ENCODE data around the gene CDHR3.

CDHR3 gene

DNA sequence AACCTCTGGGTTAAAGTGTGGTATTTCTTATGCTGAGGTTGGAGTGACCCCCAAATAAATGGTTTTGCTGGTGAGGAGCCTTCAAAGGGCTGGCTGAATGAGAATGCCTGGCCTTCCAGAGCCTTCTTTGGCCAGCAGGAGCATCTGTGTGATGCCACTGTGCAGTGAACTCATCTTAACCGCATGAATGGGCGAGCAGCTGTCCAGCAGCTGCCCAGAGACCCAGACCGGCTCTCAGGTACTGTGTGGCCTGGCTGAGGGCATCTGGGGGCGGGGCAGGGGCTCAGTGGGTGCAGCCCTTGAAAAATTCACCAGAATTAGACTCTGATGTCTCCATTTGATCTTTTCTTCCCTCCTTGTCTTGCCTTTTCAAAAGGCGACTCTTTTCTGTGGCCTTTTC lies 90.0 kb downstream of the CDHR3 start:
- DNase-seq, result no peak

- DNase-seq, result no peak
Measured at GRCh38 chr7:106054156-106054910, 91.3 kb downstream of the CDHR3 start.

DNA sequence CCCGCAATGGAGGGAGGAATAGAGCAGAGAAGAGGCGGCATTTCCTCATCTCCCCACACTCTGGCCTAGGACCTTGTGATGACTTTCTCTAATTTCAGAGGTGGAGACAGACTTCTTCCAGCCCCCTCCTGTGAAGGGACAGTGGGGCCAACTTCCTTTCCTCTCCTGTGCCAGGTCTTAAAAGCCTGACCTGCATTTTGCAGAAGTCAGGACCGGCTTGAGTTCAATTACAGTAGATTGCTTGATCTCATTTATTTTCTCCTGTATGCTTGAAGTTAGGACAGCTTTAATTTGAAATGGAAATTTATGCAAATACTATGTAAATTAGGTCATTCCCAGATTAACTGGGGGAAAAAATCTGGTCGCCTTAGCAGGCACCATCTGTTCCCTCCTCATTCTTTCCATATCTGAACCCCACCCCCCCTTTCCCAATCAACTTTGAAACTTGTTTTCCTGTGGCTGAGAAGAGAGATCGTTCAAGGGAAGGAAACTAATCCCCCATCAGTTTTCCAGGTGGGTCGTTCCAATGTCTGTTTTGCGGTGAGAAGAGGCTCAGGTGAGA lies 92.0 kb downstream of the CDHR3 start:
- peak in 1 of 2 experiments; percentile 28 for DNase-seq

DNA sequence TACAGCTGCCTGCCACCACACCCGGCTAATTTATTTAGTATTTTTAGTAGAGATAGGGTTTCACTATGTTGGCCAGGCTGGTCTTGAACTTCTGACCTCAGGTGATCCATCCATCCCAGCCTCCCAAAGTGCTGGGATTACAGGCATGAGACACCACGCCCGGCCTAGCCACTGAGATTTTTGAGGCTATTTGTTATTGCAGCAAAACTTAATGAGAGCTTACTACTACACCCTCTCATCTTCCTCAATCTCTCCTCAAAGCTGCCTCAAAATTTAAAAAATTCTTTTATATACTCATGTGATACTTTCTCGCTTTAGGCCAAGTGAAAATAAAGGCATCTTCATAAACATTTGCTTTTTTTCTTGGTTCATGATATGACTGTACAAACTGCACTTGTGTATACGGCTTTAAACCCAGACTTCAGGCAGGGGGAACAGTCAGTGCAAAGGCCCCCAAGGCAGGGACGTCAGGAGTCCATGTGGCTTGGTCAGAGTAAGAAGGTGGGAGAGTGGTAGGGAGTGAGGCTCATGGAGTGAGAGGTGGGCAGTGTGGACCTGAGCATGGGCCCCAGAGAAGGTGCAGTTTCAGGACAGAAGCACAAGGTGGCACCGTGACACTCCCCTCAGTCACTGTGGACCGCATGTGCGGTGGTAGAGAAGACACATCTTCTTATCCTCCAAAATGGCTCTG lies 93.6 kb downstream of the CDHR3 start:
- DNase-seq, result peak; percentile 62 to 83

DNA sequence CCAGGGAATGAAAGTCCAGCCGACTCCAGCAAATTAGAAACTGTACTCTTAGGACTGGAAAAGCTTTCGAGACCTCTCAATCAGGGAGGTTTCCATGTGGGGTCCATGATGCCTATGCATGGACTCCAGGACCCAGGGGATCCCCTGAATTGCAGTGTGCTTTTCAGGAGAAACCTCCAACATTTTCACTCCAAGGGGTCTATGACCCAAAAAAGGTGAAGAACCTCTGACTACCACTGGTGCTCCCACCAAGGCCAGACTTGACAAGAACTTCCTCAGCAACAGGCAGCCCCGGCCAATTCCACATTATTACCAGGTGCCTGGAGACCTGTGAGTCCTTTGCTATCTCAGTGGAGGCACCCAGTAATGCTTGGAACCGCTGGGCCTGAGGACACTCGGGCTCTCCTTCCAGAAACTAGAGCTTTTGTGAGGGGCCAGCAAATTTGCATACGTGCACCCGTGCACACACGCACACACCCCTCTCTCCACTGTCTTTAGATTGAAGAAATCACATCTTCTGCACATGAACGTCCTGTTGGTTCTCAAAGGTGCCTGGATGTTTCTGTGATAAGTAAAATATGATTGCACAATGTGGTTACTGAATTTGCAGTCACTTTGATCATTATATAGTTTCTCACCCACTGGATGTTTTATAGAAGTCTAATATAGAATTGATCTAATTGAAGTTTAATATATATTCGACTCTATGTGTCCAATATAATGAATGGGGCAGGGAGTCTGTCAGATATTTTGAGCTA lies 94.3 kb downstream of the CDHR3 start:
- DNase-seq, result no peak

DNA sequence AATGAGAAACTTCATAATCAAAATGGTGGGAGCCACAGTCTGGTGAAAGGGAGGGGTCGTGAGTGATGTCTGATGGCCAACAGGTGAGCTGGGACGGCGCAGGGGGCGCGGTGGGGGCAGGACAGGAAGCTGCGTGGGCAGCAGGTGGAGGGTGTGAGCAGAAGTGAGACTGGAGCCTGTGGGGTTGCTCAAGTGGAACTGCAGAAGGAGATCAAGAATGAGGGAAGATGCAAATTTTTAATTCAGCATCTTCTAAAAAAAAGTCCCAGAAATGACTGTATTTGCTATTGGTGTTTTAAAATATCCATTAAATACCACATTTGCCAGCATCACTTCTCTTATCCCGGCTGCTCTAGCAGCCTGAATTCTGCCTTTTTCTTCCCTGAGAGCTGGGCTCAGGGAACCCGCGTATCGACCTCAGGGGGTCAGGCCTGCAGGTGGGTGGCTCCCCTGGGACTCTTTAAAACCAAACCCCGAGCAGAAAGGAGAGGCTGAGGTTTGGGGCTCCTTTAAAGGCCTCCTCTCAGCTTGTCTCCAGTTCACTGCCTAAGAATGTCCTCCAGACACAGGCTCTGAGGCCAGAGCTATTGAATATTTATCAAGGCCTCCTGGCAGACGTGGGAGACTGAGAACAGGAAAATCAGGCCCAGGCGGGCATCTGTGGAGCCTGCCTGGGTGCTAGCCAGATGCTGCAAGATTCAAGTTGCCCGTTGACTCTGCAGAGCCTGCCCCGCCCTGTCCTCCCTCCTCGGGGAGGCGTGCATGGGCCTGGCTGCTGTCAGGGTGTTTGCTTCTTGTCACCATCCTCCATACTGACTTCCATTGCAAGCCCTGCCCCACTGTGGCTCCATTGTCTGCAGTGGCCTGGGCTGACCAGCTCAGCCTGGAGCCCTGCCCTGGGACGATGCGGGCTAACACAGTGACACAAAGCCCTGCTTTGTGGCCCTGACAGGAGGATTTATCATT lies 95.2 kb downstream of the CDHR3 start:
- DNase-seq, result peak; percentile 63 to 94

DNA sequence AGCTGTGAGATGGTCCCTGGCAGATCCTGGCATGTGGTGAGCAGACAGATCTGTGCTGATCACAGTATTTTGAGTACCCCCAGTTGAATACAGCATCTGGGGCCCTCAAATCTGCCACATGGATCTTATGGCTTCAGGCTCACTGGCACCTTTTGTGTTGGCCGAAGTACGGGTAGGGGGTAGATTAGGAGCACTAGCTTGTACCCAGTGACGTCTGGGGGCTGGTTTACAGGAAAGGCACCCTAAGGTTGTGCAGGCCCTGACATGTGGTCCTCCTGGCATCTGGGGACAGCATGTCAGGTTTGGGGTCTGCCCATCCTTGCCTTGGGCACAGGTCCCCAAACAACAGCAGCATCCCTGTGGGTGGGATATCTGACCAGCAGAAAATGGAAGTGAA lies 95.9 kb downstream of the CDHR3 start:
- DNase-seq, result no peak

- DNase-seq, result no peak
Measured at GRCh38 chr7:106059556-106059955, 96.5 kb downstream of the CDHR3 start.

- no peak for DNase-seq
Measured at GRCh38 chr7:106060394-106060920, 97.4 kb downstream of the CDHR3 start.

GRCh38 chr7:106061301-106061979 lies 98.4 kb downstream of the CDHR3 start:
- DNase-seq, result no peak

DNA sequence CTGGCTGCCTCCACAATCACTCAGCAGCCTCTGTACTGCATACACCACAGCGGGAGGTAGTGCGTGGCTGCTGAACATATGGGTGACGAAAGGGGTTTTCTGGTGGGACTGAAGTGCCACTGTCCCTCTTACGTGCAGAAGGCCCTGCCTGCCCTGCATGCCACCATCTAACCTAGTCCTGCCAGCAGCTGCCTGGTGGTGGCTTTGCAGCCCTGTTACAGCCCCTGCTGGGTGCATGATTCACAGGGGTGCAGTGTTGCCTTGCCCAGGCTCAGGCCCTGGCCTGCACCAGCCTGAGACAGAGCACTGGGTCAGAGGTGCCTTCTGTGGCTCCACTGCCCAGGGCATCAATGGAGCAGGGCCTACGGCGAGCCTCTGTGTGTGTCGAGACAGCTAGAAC lies 98.9 kb downstream of the CDHR3 start:
- no peak for DNase-seq

DNA sequence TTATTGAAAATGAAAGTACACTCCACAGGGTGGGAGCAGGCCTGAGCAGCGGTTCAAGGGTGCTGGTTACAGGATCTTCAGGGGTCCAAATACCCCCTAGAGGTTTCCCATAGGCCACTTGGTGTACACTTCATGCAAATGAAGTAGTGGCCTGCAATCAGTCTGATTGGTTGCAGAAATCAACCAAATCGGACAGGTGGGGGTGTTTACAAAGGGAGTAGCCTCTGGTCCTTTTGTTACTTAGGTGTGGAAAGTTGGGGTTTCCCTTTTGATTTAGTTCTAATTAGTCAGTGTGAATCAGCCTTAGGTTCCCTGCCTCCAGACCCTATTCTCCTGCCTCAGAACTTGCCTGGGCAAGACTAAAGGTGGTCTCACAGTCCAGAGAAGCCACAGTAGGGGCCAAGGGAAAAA lies 99.5 kb downstream of the CDHR3 start:
- DNase-seq, result no peak

DNA sequence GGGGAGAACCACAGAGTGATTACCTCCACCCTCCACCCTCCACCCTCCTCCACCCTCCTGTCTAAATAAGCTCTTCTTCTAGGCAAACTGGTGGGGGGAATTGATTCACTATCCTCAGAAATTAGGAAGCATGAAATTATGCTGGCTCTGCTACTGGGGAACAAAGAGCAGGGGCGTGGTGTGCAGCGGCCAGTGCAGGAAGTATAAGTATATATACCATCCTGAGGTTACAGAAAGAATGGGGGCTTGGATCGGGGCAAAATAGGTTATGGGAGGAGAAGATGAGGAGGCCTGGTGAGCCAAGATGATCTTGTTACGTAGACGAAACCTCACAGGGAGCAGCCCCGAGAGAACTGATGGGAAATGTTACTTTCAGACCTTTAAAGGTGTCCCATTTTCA lies 100.0 kb downstream of the CDHR3 start:
- DNase-seq, result no peak

GRCh38 chr7:106063692-106064091 lies 100.6 kb downstream of the CDHR3 start:
- no peak for DNase-seq

- DNase-seq, result no peak
Measured at GRCh38 chr7:106064316-106064715, 101.3 kb downstream of the CDHR3 start.

- peak; percentile 85 to 92 for DNase-seq
Measured at GRCh38 chr7:106064771-106065574, 101.9 kb downstream of the CDHR3 start.

- no peak for DNase-seq
Measured at GRCh38 chr7:106065575-106066500, 102.8 kb downstream of the CDHR3 start.

GRCh38 chr7:106067678-106068077 lies 104.6 kb downstream of the CDHR3 start:
- no peak for DNase-seq

GRCh38 chr7:106068538-106068961 lies 105.5 kb downstream of the CDHR3 start:
- DNase-seq, result peak; percentile 34 to 60
